Endometrial microvascular endothelial cells (primary cell): Measurements from ENCODE around the gene ARR3. TPM values are rescaled to one million over a fixed set of nuclear protein-coding genes. Genes with fewer than 3 reads are reported as not detected.
"Not testable (repeated sequence)": the region's sequence is repeated elsewhere in the genome, so short reads cannot be mapped to it uniquely, and the experiment has no call there.

Experiments used
- in situ Hi-C: cut with HindIII; loops from 2 replicates; pipeline ENCODE4 v1.10.0; 2017; ENCODE audit warnings: low sequenced_read_pairs, low pct_unique_long_range_greater_than_20kb; ENCODE audit errors: inconsistent ontology term
- total RNA-seq: library from RNA; depleted of rRNA; stranded (reverse); fragments of >200 nt; gene quantifications from one replicate; pipeline ENCODE4 v1.2.3, GENCODE V29; 2015; ENCODE audit errors: inconsistent ontology term

ARR3 gene
- total RNA-seq, 1 donor from 2014 or later = not detected

DNA sequence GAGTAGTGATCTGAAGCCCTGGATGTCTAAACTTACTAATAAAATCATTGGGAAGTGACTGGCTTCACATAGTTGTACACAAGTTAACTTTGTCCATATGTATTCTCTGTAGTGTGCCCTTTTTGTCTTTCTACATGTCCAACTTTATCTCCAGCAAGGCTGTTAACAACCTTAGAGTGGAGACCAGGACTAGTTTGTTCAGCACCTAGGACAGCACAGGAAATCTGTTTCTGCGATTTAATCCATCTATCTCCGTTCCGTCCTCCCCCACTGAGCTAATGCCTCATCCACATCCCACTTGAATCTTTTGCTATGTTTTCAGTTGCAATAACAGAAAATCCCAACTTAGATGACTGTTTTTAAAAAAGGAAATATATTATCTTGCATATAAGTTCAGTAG, 3.4 kb upstream of the ARR3 start:
- in situ Hi-C loops = no loop called here

- in situ Hi-C loops = not testable (repeated sequence)
These were observed 5.9 kb downstream of the ARR3 start for GRCh38 chrX:70274029-70274428.

DNA sequence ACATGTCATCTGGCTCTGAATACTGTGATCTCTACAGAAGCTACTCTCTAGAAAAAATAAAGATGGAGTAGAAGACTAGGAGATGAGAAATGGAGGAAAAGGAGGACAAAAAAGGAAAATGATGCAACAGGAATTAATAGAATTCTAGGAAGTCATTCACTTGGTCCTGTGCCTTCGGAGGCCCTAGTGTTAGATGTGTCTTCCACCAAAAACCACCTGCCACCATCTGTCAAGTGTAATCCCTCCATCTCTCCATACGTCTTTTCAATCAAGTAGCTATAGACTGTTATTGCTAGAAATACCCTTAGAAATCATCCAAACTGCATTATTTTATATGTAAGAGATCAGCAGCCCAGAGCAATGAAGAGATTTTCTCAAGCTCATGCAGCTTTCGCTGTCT, 10.9 kb downstream of the ARR3 start:
- in situ Hi-C loops = no loop called here

- in situ Hi-C loops = no loop called here
These were observed 12.4 kb downstream of the ARR3 start for GRCh38 chrX:70280573-70280972.

DNA sequence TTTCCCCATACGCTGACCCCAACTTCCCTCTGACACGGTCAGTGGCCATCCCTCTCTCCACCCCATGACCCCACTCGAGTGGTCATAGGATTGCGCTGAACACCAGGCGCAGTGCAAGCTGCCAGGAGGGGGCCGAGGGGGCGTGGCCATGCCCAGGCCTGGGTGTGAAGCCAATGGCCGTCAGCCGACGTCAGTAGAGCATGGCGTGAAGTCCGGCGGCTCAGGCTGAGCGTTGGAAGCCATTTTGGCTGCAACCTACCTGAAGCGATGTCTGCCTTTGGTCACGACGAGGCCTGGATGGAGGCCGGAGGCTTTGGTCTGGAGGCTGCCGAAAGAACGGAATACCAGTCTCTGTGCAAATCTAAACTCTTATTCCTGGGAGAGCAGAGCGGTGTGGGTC, 13.8 kb downstream of the ARR3 start, which contains the start of gene RAB41:
TSS of gene RAB41 (plus strand) at position 222 of the 400 bp plus-strand sequence. CDS start at position 268, 46 bp downstream.
- in situ Hi-C loops = no loop called here

DNA sequence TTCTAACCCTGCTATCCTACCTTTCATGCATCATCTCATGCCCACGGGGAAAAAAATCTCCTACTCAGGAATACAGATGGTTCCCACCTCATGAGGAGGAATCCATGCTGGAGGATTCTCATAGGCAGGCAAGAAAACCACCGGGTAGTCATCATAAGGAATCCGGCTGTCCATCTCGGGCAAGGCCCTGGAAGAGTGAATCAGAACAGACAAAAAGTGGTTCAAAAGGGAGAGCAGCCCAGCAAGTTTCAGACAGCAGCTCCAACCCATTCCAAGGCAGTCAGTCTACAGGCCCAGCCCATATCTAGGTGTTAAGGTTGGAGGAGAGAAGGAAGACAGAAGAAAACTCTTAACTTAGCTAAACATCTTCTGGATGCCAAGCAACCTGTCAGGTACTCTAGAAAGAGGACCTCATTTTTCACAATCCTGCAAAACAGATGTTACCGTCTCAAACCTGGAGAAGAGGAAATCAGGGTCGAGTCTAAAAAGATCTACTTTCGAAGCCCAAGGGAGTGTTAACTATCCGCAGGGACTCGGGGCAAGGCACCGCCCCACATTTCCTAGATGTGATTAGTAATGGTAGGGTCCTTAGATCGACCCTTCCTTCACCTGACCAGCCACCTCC, 21.1 kb downstream of the ARR3 start:
- in situ Hi-C loops = no loop called here

- in situ Hi-C loops = no loop called here
These were observed 21.9 kb downstream of the ARR3 start, which contains the start of the genes KIF4A and PDZD11 for GRCh38 chrX:70289793-70290770. Gene KIF4A (plus strand): TSS chrX:70290104. CDS start chrX:70290459, 355 bp downstream. Gene PDZD11 (minus strand): TSS chrX:70289927. CDS start chrX:70289341, 586 bp downstream.

GRCh38 chrX:70292788-70293187, 24.7 kb downstream of the ARR3 start:
- in situ Hi-C loops = no loop called here

- in situ Hi-C loops = no loop called here
These were observed 25.5 kb downstream of the ARR3 start for GRCh38 chrX:70293621-70294020.

GRCh38 chrX:70301716-70302115, 33.6 kb downstream of the ARR3 start:
- in situ Hi-C loops = no loop called here

DNA sequence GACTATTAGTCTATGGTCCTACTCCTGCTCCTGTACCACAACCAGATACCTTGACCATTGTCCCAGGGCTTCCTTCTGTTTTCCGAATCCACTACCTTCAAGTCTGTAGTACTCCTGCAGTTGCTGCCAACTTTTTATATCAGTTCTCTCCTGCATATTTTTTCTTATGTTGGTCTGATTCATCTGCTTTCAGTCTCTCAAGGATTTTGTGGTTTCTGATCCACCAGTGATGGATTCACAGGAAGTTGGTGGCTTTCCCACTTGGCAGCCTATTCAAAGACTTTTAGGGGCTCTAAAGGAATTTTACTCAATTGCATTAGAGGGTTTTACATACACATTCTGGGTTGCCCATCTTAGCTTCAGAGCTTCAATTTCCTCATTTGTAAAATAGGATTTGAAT, 45.4 kb downstream of the ARR3 start:
- in situ Hi-C loops = no loop called here

DNA sequence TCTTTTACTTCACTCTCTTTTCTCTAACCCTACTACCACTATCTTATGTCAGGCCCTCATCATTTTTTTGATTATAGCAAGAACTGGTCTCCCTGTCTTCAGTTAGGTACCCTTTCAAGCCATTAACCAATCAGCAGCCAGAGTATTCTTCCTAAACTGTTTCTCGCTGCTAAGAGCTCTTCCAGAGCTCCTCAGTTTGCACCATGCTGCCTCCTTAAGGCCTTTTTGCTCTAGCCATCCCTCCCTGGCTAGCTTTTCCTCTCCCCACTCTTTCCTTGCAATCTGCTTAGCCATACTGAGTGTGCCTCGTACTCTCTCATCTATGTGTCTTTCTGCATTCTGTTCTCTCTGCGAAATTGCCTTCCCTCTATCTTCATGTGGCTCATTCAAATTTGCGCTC, 54.6 kb downstream of the ARR3 start:
- in situ Hi-C loops = no loop called here

DNA sequence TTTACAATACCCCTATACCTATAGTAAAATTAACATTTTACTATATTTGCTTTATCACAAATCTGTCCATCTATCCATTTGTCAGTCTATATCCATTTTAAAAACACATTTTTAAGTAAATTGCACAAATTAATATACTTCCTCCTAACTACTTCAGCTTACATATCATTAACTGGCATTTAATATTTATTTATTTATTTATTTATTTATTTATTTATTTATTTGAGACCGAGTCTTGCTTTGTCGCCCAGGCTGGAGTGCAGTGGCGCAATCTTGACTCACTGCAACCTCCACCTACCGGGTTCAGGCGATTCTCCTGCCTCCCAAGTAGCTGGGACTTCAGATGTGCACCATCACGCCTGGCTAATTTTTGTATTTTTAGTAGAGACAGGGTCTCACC, 55.5 kb downstream of the ARR3 start:
- in situ Hi-C loops = not testable (repeated sequence)

DNA sequence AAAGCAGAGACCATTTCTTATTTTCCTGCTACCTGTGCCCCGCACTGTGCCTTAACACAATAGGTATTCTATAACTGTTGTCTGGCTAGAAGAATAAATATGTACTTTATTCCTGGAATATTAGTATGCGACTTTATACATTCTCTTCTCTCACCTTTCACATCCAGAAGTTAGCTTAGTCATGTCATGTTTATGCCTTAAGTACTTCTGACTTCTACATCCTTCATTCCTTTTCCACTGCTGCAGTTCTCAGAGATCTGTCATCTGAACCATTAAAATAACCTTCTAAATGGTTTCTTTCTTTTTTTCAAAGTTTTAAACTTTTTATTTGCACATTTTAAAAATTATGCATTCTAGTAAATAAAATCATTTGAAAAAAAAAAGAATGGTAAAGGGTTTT, 56.2 kb downstream of the ARR3 start:
- in situ Hi-C loops = no loop called here

DNA sequence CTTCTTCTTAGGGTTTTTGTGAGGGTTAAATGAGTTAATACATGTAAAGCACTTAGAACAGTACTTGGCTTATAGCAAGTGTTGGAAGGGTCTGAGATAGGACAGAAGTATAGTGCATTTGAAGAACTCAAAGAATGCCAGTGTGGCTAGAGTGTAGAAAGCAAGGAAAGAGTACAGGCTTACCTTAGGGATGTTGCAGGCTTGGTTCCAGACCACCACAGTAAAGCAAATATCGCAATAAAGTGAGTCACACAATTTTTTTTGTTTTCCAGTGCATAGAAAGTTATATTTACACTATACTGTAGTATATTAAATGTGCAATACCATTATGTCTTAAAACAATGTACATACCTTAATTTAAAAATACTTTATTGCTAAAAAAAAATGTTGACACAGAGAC, 63.0 kb downstream of the ARR3 start:
- in situ Hi-C loops = no loop called here

Other genes with a start within 250 kb of the ARR3 start
- not detected for gene AWAT2, start 218.4 kb upstream of the ARR3 start, total RNA-seq
- not detected for gene OTUD6A, start 205.9 kb upstream of the ARR3 start, total RNA-seq
- gene IGBP1, start 134.9 kb upstream of the ARR3 start, total RNA-seq = 50.3 TPM
- gene DGAT2L6, start 90.9 kb upstream of the ARR3 start, total RNA-seq = not detected
- gene AWAT1, start 33.7 kb upstream of the ARR3 start, total RNA-seq = not detected
- not detected for gene P2RY4, start 8.1 kb upstream of the ARR3 start, total RNA-seq
- not detected for gene RAB41, start 13.8 kb downstream of the ARR3 start, total RNA-seq
- 69.4 TPM for gene PDZD11, start 21.6 kb downstream of the ARR3 start, total RNA-seq
- gene KIF4A, start 21.8 kb downstream of the ARR3 start, total RNA-seq = 24.3 TPM
- not detected for gene GDPD2, start 155.0 kb downstream of the ARR3 start, total RNA-seq
- gene DLG3, start 176.5 kb downstream of the ARR3 start, total RNA-seq = 1.5 TPM